Keratinocyte (primary cell): ENCODE data around the gene TRPC4AP. TPM values are rescaled to one million over a fixed set of nuclear protein-coding genes. Genes with fewer than 3 reads are reported as not detected.

Source experiments
- DNase-seq: peaks from one replicate; pipeline ENCODE4 v3.0.0-alpha.2; 2011; ENCODE audit warnings: low read depth, missing footprints, low spot score
- FAIRE-seq: peaks from 2 replicates; lab custom pipeline; 2011; peaks lifted over from hg19 to GRCh38; lab: Jason Lieb, UNC
- H2AFZ ChIP-seq: 2 replicates; pipeline ENCODE4 v1.6.0; 2012; ENCODE audit warnings: low read length, control low read depth, inconsistent platforms; ENCODE audit not compliant: control insufficient read depth
- H3K27ac ChIP-seq: 2 replicates; pipeline ENCODE4 v1.5.1; 2011; ENCODE audit warnings: low read length; ENCODE audit not compliant: control insufficient read depth, insufficient read depth
- H3K27me3 ChIP-seq: 3 replicates; pipeline ENCODE4 v1.6.0; 2011; ENCODE audit warnings: low read length; ENCODE audit not compliant: control insufficient read depth, insufficient read depth; ENCODE audit errors: extremely low read depth
- H3K36me3 ChIP-seq, 2 experiments: 2 replicates in 1 of 2; 3 replicates in 1 of 2; pipeline ENCODE4 v1.5.1; 2011; ENCODE audit warnings: low read length in 2 of 2, mild to moderate bottlenecking in 1 of 2; ENCODE audit not compliant: control insufficient read depth in 2 of 2, insufficient read depth in 2 of 2; ENCODE audit errors: extremely low read depth in 1 of 2
- H3K4me1 ChIP-seq: 3 replicates; pipeline ENCODE4 v1.5.1; 2011; ENCODE audit warnings: low read length; ENCODE audit not compliant: control insufficient read depth, insufficient read depth; ENCODE audit errors: extremely low read depth
- H3K4me2 ChIP-seq: 3 replicates; pipeline ENCODE4 v1.6.0; 2011; ENCODE audit warnings: low read depth, low read length; ENCODE audit not compliant: control insufficient read depth, insufficient read depth; ENCODE audit errors: extremely low read depth
- H3K4me3 ChIP-seq, 3 experiments: fragments of 200-600 bp in 1 of 3; sonication (generic) in 1 of 3; 2 replicates in 2 of 3; 3 replicates in 1 of 3; pipeline ENCODE4 v1.5.1; 2011 to 2016; ENCODE audit warnings: low read length in 3 of 3, mild to moderate bottlenecking in 3 of 3, control low read depth in 2 of 3, inconsistent platforms in 1 of 3, low read depth in 1 of 3, mixed read lengths in 1 of 3, mixed run types in 1 of 3, moderate library complexity in 1 of 3; ENCODE audit not compliant: control insufficient read depth in 2 of 3, insufficient read depth in 2 of 3; ENCODE audit errors: extremely low read depth in 1 of 3
- H3K79me2 ChIP-seq: 2 replicates; pipeline ENCODE4 v1.6.0; 2012; ENCODE audit warnings: low read length; ENCODE audit not compliant: control insufficient read depth, insufficient read depth
- H3K9ac ChIP-seq: 3 replicates; pipeline ENCODE4 v1.6.0; 2011; ENCODE audit warnings: low read length; ENCODE audit not compliant: control insufficient read depth, insufficient read depth; ENCODE audit errors: extremely low read depth
- H3K9me1 ChIP-seq: 3 replicates; pipeline ENCODE4 v1.6.0; 2011; ENCODE audit warnings: low read length; ENCODE audit not compliant: control insufficient read depth, insufficient read depth; ENCODE audit errors: extremely low read depth
- H3K9me3 ChIP-seq: 2 replicates; pipeline ENCODE4 v1.5.1; 2012; ENCODE audit warnings: low read depth, low read length; ENCODE audit not compliant: control insufficient read depth
- H4K20me1 ChIP-seq: 3 replicates; pipeline ENCODE4 v1.6.0; 2011; ENCODE audit warnings: low read length; ENCODE audit not compliant: control insufficient read depth, insufficient read depth; ENCODE audit errors: extremely low read depth
- CTCF ChIP-seq, 3 experiments: IDR thresholded peaks in 1 of 3; conservative IDR thresholded peaks in 1 of 3; optimal IDR thresholded peaks in 1 of 3; 2 replicates in 2 of 3; 3 replicates in 1 of 3; pipeline versions ENCODE3 to v1.5.1; 2011; ENCODE audit warnings: low read length in 3 of 3, mild to moderate bottlenecking in 3 of 3, moderate library complexity in 2 of 3, control low read depth in 1 of 3, inconsistent platforms in 1 of 3; ENCODE audit not compliant: insufficient read depth in 2 of 3; ENCODE audit errors: extremely low read depth in 1 of 3
- EZH2 ChIP-seq: IDR thresholded peaks from one replicate; pipeline ENCODE4 v1.6.1; 2012; ENCODE audit warnings: inconsistent platforms, mild to moderate bottlenecking, low read length, moderate library complexity
- dilution Hi-C: fragments of 300-500 bp; cut with MboI; formaldehyde crosslinking; loops from one replicate; pipeline ENCODE4 v1.7.0; 2020; ENCODE audit warnings: low sequenced_read_pairs; ENCODE audit not compliant: extremely low pct_ligation_motif_present
- polyA plus RNA-seq, 5 experiments: library from polyadenylated mRNA; depleted of rRNA in 3 of 5; stranded (reverse) in 3 of 5; stranded (forward) in 1 of 5; unstranded in 1 of 5; fragments of >200 nt; gene quantifications; 1 replicate in 1 of 5; 2 replicates in 3 of 5; 3 replicates in 1 of 5; pipeline versions ENCODE4 v1.2.1 to v1.2.3, GENCODE V29; 2011 to 2012; ENCODE audit warnings: missing spikeins in 2 of 5, low read depth in 1 of 5, low replicate concordance in 1 of 5

Gene TRPC4AP
- polyA plus RNA-seq, 1 donor (not counting 4 experiments of a cell fraction or from before 2014, with no cell fraction given) = 53.9 TPM

- H3K9me1 ChIP-seq = no peaks in the 10 kb centered on the region
- no peaks in the 10 kb centered on the region for H3K4me1 ChIP-seq
- H3K9me3 ChIP-seq = no peaks in the 10 kb centered on the region
- no peaks in the 10 kb centered on the region for H4K20me1 ChIP-seq
- H3K4me3 ChIP-seq = no peak overlapping the region
- no peak for TF ChIP-seq EZH2
- TF ChIP-seq CTCF (optimal IDR thresholded peaks at IDR 0.05 in 1 of 3, IDR thresholded peaks at IDR 0.05 in 1 of 3, conservative IDR thresholded peaks at IDR 0.05 in 1 of 3; ENCODE audit: extremely low read depth in 1 of 3, insufficient read depth in 2 of 3, low read length in 3 of 3) = no peak
- dilution Hi-C loops = no loop called here
- H3K4me2 ChIP-seq = no peak overlapping the region
- no peak overlapping the region for H3K27ac ChIP-seq
- no peak for FAIRE-seq
- no peaks in the 10 kb centered on the region for H3K36me3 ChIP-seq
- H3K79me2 ChIP-seq = no peaks in the 10 kb centered on the region
- peaks cover 24% of the 10 kb centered on the region for H3K27me3 ChIP-seq
- no peak for DNase-seq
- no peak overlapping the region for H3K9ac ChIP-seq
- H2AFZ ChIP-seq = no peak overlapping the region
These were observed 108.4 kb downstream of the TRPC4AP start for GRCh38 chr20:34983995-34984735.

- H3K79me2 ChIP-seq = no peaks in the 10 kb centered on the region
- H3K9me1 ChIP-seq = no peaks in the 10 kb centered on the region
- no peak for DNase-seq
- no peak overlapping the region for H3K4me3 ChIP-seq
- dilution Hi-C loops = no loop called here
- H2AFZ ChIP-seq = no peak overlapping the region
- H3K27ac ChIP-seq = no peak overlapping the region
- no peak for TF ChIP-seq EZH2
- no peak for TF ChIP-seq CTCF (optimal IDR thresholded peaks at IDR 0.05 in 1 of 3, IDR thresholded peaks at IDR 0.05 in 1 of 3, conservative IDR thresholded peaks at IDR 0.05 in 1 of 3; ENCODE audit: extremely low read depth in 1 of 3, insufficient read depth in 2 of 3, low read length in 3 of 3)
- no peaks in the 10 kb centered on the region for H3K36me3 ChIP-seq
- H3K27me3 ChIP-seq = peaks cover 24% of the 10 kb centered on the region
- H3K9me3 ChIP-seq = no peaks in the 10 kb centered on the region
- no peak for FAIRE-seq
- no peak overlapping the region for H3K9ac ChIP-seq
- H3K4me1 ChIP-seq = no peaks in the 10 kb centered on the region
- no peaks in the 10 kb centered on the region for H4K20me1 ChIP-seq
- no peak overlapping the region for H3K4me2 ChIP-seq
These were observed 109.4 kb downstream of the TRPC4AP start for GRCh38 chr20:34983089-34983820.
